Endodermal cell (in vitro differentiated cells): Measurements from ENCODE around the gene PCDHA12. TPM values are rescaled to one million over a fixed set of nuclear protein-coding genes. Genes with fewer than 3 reads are reported as not detected.
A peak's percentile ranks its signal among the peaks of the same experiment; 100 is the strongest.

Experiments
- DNase-seq: peaks from one replicate; pipeline ENCODE4 v3.0.0-alpha.2; 2017
- H3K27ac ChIP-seq: 2 replicates; pipeline ENCODE4 v1.5.1; 2013; ENCODE audit warnings: mild to moderate bottlenecking, low read depth, low read length, moderate library complexity
- H3K27me3 ChIP-seq: 2 replicates; pipeline ENCODE4 v1.6.1; 2013; ENCODE audit warnings: mild to moderate bottlenecking, low read length, moderate library complexity; ENCODE audit not compliant: insufficient read depth, control insufficient read depth, poor library complexity, severe bottlenecking
- H3K36me3 ChIP-seq: 2 replicates; pipeline ENCODE4 v1.7.0; 2013; ENCODE audit warnings: mild to moderate bottlenecking, low read length, moderate library complexity; ENCODE audit not compliant: control insufficient read depth, insufficient read depth
- H3K4me1 ChIP-seq: one replicate; pipeline ENCODE4 v1.7.0; 2013; ENCODE audit warnings: low read length; ENCODE audit not compliant: control insufficient read depth, insufficient read depth
- H3K4me3 ChIP-seq: 2 replicates; pipeline ENCODE4 v1.5.1; 2013; ENCODE audit warnings: mild to moderate bottlenecking, low read length, moderate library complexity
- H3K9ac ChIP-seq: 2 replicates; pipeline ENCODE4 v1.6.1; 2013; ENCODE audit warnings: mild to moderate bottlenecking, low read length, moderate library complexity; ENCODE audit not compliant: poor library complexity, severe bottlenecking; ENCODE audit errors: extremely low read depth
- H3K9me3 ChIP-seq: 2 replicates; pipeline ENCODE4 v1.6.1; 2013; ENCODE audit warnings: mild to moderate bottlenecking, low read length, moderate library complexity; ENCODE audit not compliant: control insufficient read depth
- H3K27ac Mint-ChIP-seq: 2 replicates; pipeline ENCODE4 v1.8.0; 2020; ENCODE audit warnings: mixed read lengths
- H3K27me3 Mint-ChIP-seq: 2 replicates; pipeline ENCODE4 v1.8.0; 2021; ENCODE audit warnings: mild to moderate bottlenecking, mixed read lengths; ENCODE audit not compliant: insufficient read depth
- H3K36me3 Mint-ChIP-seq: 2 replicates; pipeline ENCODE4 v1.8.0; 2020; ENCODE audit warnings: low read depth, mixed read lengths
- H3K4me1 Mint-ChIP-seq: 2 replicates; pipeline ENCODE4 v1.8.0; 2020; ENCODE audit warnings: mixed read lengths
- H3K4me3 Mint-ChIP-seq: 2 replicates; pipeline ENCODE4 v1.8.0; 2020; ENCODE audit warnings: mild to moderate bottlenecking, moderate library complexity, mixed read lengths
- H3K9me3 Mint-ChIP-seq: 2 replicates; pipeline ENCODE4 v1.8.0; 2020; ENCODE audit warnings: mild to moderate bottlenecking, mixed read lengths
- WGBS, 2 experiments: methylation state at CpG; one replicate each; pipeline versions ENCODE4 v1.1.5 to v1.1.7; 2013; ENCODE audit warnings: missing lambda C conversion rate in 2 of 2, mixed read lengths in 1 of 2; ENCODE audit not compliant: insufficient coverage in 1 of 2, insufficient read length in 1 of 2; 5-methylcytosine and 5-hydroxymethylcytosine counted together
- total RNA-seq, 2 donors: library from RNA; stranded (reverse); fragmentation: NEBNext Ultra II Directional in 1 of 2; extraction: Animal tissue kit (Norgen Biotek cat#: 25700) in 1 of 2; gene quantifications; 2 replicates in 1 of 2; 3 replicates in 1 of 2; pipeline ENCODE4 v1.2.1, GENCODE V29; 2021
- TF ChIP-seq, protein P1 (sequence below): fragments of 200-600 bp; sonication (generic); conservative IDR thresholded peaks from 2 replicates; pipeline ENCODE4 v1.5.0; 2021; ENCODE audit warnings: antibody characterized with exemption, mild to moderate bottlenecking

Gene PCDHA12
- total RNA-seq, 2 donors from 2014 or later, result 11.2 to 13.8 TPM

DNA sequence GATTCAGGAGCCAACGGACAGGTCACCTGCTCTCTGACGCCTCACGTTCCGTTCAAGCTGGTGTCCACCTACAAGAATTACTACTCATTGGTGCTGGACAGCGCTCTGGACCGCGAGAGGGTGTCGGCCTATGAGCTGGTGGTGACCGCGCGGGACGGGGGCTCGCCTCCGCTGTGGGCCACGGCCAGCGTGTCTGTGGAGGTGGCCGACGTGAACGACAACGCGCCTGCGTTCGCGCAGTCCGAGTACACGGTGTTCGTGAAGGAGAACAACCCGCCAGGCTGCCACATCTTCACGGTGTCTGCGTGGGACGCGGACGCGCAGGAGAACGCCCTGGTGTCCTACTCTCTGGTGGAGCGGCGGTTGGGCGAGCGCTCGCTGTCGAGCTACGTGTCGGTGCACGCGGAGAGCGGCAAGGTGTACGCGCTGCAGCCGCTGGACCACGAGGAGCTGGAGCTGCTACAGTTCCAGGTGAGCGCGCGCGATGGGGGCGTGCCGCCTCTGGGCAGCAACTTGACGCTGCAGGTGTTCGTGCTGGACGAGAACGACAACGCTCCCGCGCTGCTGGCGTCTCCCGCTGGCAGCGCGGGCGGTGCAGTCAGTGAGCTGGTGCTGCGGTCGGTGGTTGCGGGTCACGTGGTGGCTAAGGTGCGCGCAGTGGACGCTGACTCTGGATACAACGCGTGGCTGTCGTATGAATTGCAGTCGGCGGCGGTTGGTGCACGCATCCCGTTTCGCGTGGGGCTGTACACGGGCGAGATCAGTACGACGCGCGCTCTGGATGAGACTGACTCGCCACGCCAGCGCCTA is 17.7 kb upstream of the PCDHA12 start:
- Mint-ChIP-seq H3K4me1 (peaks cover 6% of the 10 kb centered on the region), H3K9me3 (peaks cover 37% of the 10 kb centered on the region), H3K27me3 (no peaks in the 10 kb centered on the region), H3K36me3 (peaks cover 41% of the 10 kb centered on the region), H3K4me3 (peak overlapping the region; percentile 96), H3K27ac (no peak overlapping the region)
- 97 to 99% methylated on average over 77 to 94 of the region's 94 CpGs for WGBS, 2 experiments
- TF ChIP-seq, protein P1, sequence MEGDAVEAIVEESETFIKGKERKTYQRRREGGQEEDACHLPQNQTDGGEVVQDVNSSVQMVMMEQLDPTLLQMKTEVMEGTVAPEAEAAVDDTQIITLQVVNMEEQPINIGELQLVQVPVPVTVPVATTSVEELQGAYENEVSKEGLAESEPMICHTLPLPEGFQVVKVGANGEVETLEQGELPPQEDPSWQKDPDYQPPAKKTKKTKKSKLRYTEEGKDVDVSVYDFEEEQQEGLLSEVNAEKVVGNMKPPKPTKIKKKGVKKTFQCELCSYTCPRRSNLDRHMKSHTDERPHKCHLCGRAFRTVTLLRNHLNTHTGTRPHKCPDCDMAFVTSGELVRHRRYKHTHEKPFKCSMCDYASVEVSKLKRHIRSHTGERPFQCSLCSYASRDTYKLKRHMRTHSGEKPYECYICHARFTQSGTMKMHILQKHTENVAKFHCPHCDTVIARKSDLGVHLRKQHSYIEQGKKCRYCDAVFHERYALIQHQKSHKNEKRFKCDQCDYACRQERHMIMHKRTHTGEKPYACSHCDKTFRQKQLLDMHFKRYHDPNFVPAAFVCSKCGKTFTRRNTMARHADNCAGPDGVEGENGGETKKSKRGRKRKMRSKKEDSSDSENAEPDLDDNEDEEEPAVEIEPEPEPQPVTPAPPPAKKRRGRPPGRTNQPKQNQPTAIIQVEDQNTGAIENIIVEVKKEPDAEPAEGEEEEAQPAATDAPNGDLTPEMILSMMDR, result no peak
- Histone ChIP-seq H3K27ac (no peak overlapping the region), H3K36me3 (no peaks in the 10 kb centered on the region), H3K4me1 (no peaks in the 10 kb centered on the region), H3K27me3 (no peaks in the 10 kb centered on the region), H3K4me3 (no peak overlapping the region), H3K9me3 (peaks cover 5% of the 10 kb centered on the region), H3K9ac (no peak overlapping the region)
- DNase-seq, result peak; percentile 42

DNA sequence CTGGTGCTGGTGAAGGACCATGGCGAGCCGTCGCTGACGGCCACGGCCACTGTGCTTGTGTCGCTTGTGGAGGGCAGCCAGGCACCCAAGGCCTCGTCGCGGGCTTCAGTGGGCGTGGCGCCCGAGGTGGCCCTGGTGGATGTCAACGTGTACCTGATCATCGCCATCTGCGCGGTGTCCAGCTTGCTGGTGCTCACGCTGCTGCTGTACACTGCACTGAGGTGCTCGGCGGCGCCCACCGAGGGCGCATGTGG is 17.2 kb upstream of the PCDHA12 start:
- Histone ChIP-seq H3K4me3 (no peak overlapping the region), H3K4me1 (no peaks in the 10 kb centered on the region), H3K9ac (no peak overlapping the region), H3K9me3 (peaks cover 5% of the 10 kb centered on the region), H3K27ac (no peak overlapping the region), H3K27me3 (no peaks in the 10 kb centered on the region), H3K36me3 (no peaks in the 10 kb centered on the region)
- Mint-ChIP-seq H3K4me1 (peaks cover 6% of the 10 kb centered on the region), H3K4me3 (no peak overlapping the region), H3K36me3 (peaks cover 47% of the 10 kb centered on the region), H3K27me3 (no peaks in the 10 kb centered on the region), H3K9me3 (peaks cover 42% of the 10 kb centered on the region), H3K27ac (no peak overlapping the region)
- no peak for DNase-seq
- WGBS, 2 experiments, result 93 to 94% methylated on average over 6 to 22 of the region's 22 CpGs
- TF ChIP-seq, protein P1, result no peak

DNA sequence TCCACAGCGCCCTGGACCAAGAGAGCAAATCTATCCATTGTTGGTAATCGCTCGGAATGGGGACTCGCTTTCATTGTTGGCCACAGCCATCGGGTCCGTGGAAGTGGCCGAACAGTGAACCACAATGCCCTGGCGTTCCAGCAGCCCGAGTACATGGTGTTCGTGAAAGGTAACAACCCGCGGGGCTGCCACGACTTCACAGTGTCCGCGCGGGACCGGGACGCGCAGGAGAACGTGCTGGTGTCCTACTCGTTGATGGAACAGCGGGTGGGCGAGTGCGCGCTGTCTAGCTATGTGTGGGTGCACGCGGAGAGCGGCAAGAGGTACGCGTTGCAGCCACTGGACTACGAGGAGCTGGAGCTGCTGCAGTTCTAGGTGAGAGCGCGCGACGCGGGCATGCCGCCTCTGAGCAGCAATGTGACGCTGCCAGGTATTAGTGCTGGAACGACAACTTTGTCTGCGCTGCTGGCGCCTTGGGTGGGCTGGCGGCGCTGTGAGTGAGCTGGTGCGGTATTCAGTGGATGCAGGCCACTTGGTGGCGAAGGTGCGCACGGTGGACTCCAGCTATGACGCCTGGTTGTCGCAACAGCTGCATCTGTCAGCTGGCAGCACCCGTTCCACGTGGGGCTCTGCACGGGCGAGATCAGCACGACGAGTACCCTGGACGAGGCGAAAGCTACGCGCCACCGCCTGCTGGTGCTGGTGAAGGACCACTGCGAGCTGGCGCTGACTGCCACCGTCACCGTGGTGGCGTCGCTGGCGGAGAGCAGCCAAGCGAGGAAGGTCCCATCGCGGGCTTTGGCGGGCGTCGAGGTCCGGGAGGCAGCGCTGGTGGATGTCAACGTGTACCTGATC is 12.4 kb upstream of the PCDHA12 start:
- Mint-ChIP-seq H3K36me3 (peaks cover 47% of the 10 kb centered on the region), H3K4me3 (no peak overlapping the region), H3K9me3 (peaks cover 35% of the 10 kb centered on the region), H3K27me3 (no peaks in the 10 kb centered on the region), H3K4me1 (peaks cover 2% of the 10 kb centered on the region), H3K27ac (no peak overlapping the region)
- Histone ChIP-seq H3K27ac (no peak overlapping the region), H3K4me3 (no peak overlapping the region), H3K9ac (no peak overlapping the region), H3K36me3 (no peaks in the 10 kb centered on the region), H3K27me3 (no peaks in the 10 kb centered on the region), H3K9me3 (no peaks in the 10 kb centered on the region), H3K4me1 (no peaks in the 10 kb centered on the region)
- 96% methylated on average over 70 to 76 of the region's 76 CpGs for WGBS, 2 experiments
- peak; percentile 42 for DNase-seq
- TF ChIP-seq, protein P1, result no peak
